Lower leg skin (tissue), 3 donors: ENCODE data around the gene ANXA1.

ENCODE experiments used
- CTCF ChIP-seq, 3 donors: fragments of 450-650 bp; IDR thresholded peaks; one replicate each; pipeline ENCODE4 v1.5.1; 2016; ENCODE audit warnings: antibody characterized with exemption in 3 of 3, mild to moderate bottlenecking in 3 of 3, moderate library complexity in 2 of 3
- POLR2A ChIP-seq, 2 donors: fragments of 450-650 bp; IDR thresholded peaks; one replicate each; pipeline ENCODE4 v1.6.1; 2016 to 2017; ENCODE audit warnings: antibody characterized with exemption in 2 of 2, mild to moderate bottlenecking in 1 of 2, moderate library complexity in 1 of 2

- no peak for TF ChIP-seq CTCF (IDR thresholded peaks at IDR 0.05)
- no peak for TF ChIP-seq POLR2A (IDR thresholded peaks at IDR 0.05)
Observed at GRCh38 chr9:73166468-73166867, 14.8 kb downstream of the ANXA1 start.
